GM08714 (cell line): ENCODE results near the gene TACR2.

Source experiments
- H3K4me3 ChIP-seq: fragments of 200-500 bp; sonication (Bioruptor generic); 2 replicates; pipeline ENCODE4 v1.5.1; 2014; ENCODE audit warnings: mild to moderate bottlenecking, low read length, inconsistent platforms
- ZNF274 ChIP-seq: IDR thresholded peaks from 2 replicates; pipeline ENCODE4 v1.6.1; 2012; ENCODE audit warnings: mild to moderate bottlenecking, low read depth, low read length

Gene TACR2

DNA sequence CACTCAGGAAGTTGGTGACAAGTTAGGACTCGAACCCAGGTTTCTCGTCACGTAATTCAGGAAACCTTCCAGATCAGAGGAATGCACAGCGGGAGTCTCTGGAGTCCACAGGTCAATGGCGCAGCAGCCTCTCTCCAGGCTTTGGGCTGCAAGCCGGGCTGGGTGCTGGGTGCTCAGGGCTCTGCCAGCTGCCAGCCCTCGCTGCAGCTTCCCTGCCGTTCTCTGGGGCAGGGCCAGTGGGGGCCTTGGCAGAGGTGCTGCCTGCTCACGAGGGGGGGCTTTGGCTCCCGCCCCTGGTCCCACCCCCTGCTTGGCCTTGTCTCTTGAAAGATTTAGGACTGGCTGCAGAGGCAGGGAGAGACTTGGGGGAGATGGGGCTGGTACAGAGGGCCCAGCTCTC lies at the start of gene TACR2:
Gene TACR2 (minus strand): TSS at position 224 of the 400 bp plus-strand sequence. CDS start 595 bp downstream, outside the sequence.
- no peak for TF ChIP-seq ZNF274

GRCh38 chr10:69466158-69466490 lies 49.4 kb upstream of the TACR2 start:
- no peak overlapping the region for H3K4me3 ChIP-seq
- no peak for TF ChIP-seq ZNF274

More for the DNA sequence above, at the start of gene TACR2:
- H3K4me3 ChIP-seq, result no peak within 1 kb of the TSS

GRCh38 chr10:69465457-69466157 lies 48.9 kb upstream of the TACR2 start:
- no peak for TF ChIP-seq ZNF274
- no peak overlapping the region for H3K4me3 ChIP-seq

DNA sequence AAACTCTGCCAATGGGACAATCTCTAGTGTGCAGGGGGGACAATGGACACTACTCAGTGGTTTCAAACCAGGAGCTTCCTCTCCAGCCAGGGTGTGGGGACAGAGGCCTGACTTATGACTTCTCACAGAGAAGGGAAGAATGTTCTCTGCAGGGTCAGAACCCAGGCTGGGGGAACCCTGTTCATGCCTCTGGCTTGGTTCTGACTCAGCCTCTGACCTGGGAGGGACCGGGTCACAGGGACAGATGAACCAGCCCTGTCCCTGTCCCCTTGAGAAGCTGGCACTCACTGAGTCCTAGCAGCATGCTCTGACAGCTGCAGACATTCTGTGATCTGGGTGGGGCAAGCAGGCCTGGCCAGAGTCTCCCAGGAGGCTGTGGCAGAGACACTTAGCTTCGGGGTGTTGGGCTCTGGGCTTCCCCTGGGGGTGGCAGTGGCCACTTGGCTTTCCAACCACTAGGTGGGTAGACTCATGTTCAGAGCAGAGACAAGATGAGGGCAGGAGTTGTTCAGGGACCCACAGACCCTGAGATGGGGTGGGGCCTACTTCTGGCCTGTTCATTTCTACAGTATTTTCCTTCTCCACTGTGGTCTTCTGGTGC lies 48.2 kb upstream of the TACR2 start:
- no peak overlapping the region for H3K4me3 ChIP-seq
- no peak for TF ChIP-seq ZNF274

DNA sequence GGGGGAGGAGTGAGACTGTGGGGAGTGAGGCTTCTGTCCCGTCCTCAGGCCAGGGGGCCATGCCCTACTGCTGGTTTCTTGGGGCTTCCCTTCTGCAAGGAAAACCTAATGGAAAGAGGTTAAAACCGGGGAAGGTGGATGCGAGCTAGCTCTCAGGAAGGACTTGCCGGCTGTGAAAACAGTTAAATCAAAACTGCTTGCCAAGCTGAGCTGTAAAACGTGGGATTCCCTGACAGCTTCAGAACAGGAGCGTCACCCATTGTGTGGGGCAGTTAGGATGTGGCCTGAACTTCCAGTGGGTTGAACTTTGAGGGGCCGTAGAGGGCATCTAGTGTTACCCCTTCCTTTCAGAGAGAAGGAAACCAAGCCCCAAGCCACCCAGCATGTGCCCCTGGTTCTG lies 47.7 kb upstream of the TACR2 start:
- no peak overlapping the region for H3K4me3 ChIP-seq
- no peak for TF ChIP-seq ZNF274

DNA sequence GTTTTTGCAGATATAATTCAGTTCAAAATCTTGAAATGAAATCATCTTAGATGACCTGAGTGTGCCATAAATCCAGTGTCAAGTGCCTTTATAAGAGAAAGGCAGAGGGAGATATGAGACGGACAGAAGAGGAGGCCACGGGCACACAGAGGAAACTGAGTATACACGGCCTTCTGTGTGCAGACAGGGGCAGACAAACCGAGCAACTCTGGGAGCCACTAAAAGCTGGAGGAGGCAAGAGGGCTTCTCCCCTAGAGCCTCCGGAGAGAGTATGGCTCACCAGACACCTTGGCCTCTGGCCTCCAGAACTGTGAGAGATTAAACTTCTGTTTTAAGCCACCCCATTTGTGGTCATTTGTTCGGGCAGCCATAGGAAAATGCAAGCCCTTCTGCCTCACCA lies 47.2 kb upstream of the TACR2 start:
- TF ChIP-seq ZNF274, result no peak
- no peak overlapping the region for H3K4me3 ChIP-seq

GRCh38 chr10:69461243-69462025 lies 44.7 kb upstream of the TACR2 start:
- TF ChIP-seq ZNF274, result no peak
- no peak overlapping the region for H3K4me3 ChIP-seq

DNA sequence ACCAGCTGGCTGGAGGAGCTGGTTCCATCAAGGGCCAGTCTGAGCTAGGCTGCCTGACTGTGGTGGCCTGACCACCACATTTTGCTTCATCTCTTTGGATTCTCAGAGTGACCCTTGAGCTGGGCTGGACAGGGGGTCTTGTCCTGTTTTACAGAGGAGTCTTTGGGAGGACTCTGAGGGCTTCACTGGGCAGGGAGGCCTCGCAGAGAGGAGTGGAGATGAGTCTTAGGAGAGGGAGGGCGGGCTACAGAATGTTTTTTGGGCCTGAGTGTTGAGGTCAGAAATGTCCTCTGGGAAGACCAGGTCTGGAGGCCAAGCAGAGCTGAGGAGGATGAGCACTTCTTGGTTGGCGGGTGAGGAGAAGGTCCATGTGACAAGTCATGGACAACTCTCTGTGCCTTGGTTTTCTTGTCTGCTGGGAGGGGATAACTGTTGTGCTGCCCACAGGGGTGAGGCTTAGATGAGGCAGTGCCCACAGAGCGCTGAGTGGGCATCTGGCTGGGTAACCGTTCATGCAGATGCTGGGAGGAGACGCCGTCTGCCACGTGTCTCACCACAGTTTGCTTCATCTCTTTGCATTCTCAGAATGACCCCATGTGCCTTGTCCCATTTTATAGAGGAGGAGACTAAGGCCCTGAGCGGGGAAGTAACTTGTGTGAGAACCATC lies 44.0 kb upstream of the TACR2 start:
- H3K4me3 ChIP-seq, result no peak overlapping the region
- TF ChIP-seq ZNF274, result no peak

GRCh38 chr10:69459893-69460575 lies 43.3 kb upstream of the TACR2 start:
- TF ChIP-seq ZNF274, result no peak
- H3K4me3 ChIP-seq, result no peak overlapping the region

- TF ChIP-seq ZNF274, result no peak
- H3K4me3 ChIP-seq, result no peak overlapping the region
Measured at GRCh38 chr10:69459101-69459790, 42.5 kb upstream of the TACR2 start.

DNA sequence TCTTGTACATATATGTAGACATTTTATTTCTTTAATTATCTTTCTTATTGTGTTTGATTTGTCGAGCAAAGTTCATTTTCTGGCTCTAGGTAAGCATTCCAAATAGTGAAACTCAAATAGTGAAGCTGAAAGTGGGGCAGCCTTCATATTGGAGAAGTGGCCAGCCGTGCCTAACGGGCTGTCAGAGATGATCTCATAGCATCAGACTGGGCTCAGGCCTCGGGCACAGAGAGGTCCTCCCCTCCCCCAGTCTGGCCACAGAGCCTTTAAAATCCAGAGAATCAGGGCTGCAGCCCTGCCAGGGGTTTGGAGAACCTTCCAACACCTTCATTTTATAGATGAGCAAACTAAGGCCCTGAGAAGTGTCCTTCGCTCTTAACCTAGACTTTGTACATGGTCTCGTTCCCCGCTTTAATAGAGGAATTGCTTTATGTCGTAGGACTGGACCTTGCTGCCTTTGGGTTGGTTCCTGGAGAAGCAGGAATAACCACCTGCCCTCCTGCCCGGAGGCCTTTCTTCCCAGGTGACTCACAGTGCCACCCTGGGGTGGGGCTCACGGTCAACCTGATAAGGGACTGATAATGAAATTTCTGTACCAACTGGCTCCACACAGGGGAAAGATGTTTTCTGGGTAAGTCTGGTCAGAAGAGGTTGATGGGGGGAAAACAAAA lies 41.8 kb upstream of the TACR2 start:
- no peak overlapping the region for H3K4me3 ChIP-seq
- no peak for TF ChIP-seq ZNF274

DNA sequence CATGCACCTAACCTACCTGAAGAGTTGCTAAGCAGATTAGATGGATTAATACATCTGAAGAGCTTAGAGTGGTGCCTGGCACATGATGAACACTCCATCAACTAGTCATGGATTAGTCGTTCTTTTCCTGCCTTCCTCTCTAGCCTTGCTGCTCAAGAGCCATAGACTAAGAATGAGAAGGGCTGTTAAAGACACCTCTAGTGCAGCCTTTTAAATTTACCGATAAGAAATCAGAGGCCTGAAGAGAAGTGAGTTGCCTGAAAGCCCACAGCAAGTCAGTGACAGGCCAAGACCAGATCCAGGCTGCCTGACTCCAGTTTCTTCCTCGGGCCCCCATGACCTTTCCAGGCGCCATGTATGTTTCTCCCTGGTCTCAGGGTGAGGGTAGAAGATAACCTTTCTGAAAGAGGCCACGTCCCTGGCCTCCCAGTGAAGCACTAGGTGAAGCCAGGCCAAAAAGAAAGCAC lies 41.1 kb upstream of the TACR2 start:
- no peak overlapping the region for H3K4me3 ChIP-seq
- TF ChIP-seq ZNF274, result no peak
